ENCODE measurements around the gene FAM81B. TPM values are rescaled to one million over a fixed set of nuclear protein-coding genes. Genes with fewer than 3 reads are reported as not detected.
"Not testable (repeated sequence)": the region's sequence is repeated elsewhere in the genome, so short reads cannot be mapped to it uniquely, and the experiment has no call there.

Gene FAM81B
- polyA plus RNA-seq, 1 donor, result 0.39 TPM

- no peaks in the 10 kb centered on the region for H3K27me3 ChIP-seq (ENCODE audit: control insufficient read depth, insufficient read depth, low read length)
- no peak overlapping the region for H3K4me3 ChIP-seq (ENCODE audit: low read length)
- WGBS (ENCODE audit: insufficient coverage, low lambda C conversion rate), result no CpG with 5 or more reads among the region's 3 CpGs
- no peaks in the 10 kb centered on the region for H3K9me3 ChIP-seq (ENCODE audit: control insufficient read depth, low read depth, low read length)
- no peak for DNase-seq
- no peaks in the 10 kb centered on the region for H3K4me1 ChIP-seq (ENCODE audit: control insufficient read depth, insufficient read depth, low read length)
- H3K27ac ChIP-seq (ENCODE audit: low read length), result no peak overlapping the region
- no peaks in the 10 kb centered on the region for H3K36me3 ChIP-seq (ENCODE audit: control insufficient read depth, insufficient read depth, low read length)
Observed at GRCh38 chr5:95369782-95370181, 21.4 kb upstream of the FAM81B start.

- Histone ChIP-seq H3K9me3 (ENCODE audit: control insufficient read depth, low read depth, low read length) (no peaks in the 10 kb centered on the region), H3K4me3 (ENCODE audit: low read length) (no peak overlapping the region), H3K27me3 (ENCODE audit: control insufficient read depth, insufficient read depth, low read length) (no peaks in the 10 kb centered on the region), H3K27ac (ENCODE audit: low read length) (no peak overlapping the region), H3K4me1 (ENCODE audit: control insufficient read depth, insufficient read depth, low read length) (no peaks in the 10 kb centered on the region), H3K36me3 (ENCODE audit: control insufficient read depth, insufficient read depth, low read length) (no peaks in the 10 kb centered on the region)
- 100% methylated on average over 2 of the region's 7 CpGs for WGBS (ENCODE audit: insufficient coverage, low lambda C conversion rate)
- DNase-seq, result no peak
Observed at GRCh38 chr5:95374061-95374460, 17.1 kb upstream of the FAM81B start.

GRCh38 chr5:95375591-95375990 lies 15.6 kb upstream of the FAM81B start:
- Histone ChIP-seq H3K27ac (ENCODE audit: low read length) (no peak overlapping the region), H3K4me1 (ENCODE audit: control insufficient read depth, insufficient read depth, low read length) (no peaks in the 10 kb centered on the region), H3K9me3 (ENCODE audit: control insufficient read depth, low read depth, low read length) (no peaks in the 10 kb centered on the region), H3K27me3 (ENCODE audit: control insufficient read depth, insufficient read depth, low read length) (no peaks in the 10 kb centered on the region), H3K36me3 (ENCODE audit: control insufficient read depth, insufficient read depth, low read length) (no peaks in the 10 kb centered on the region), H3K4me3 (ENCODE audit: low read length) (no peak overlapping the region)
- no CpG with 5 or more reads among the region's 4 CpGs for WGBS (ENCODE audit: insufficient coverage, low lambda C conversion rate)
- DNase-seq, result no peak

GRCh38 chr5:95379133-95379532 lies 12.0 kb upstream of the FAM81B start:
- no CpG with 5 or more reads among the region's 2 CpGs for WGBS (ENCODE audit: insufficient coverage, low lambda C conversion rate)
- Histone ChIP-seq H3K4me1 (ENCODE audit: control insufficient read depth, insufficient read depth, low read length) (no peaks in the 10 kb centered on the region), H3K27ac (ENCODE audit: low read length) (no peak overlapping the region), H3K27me3 (ENCODE audit: control insufficient read depth, insufficient read depth, low read length) (no peaks in the 10 kb centered on the region), H3K9me3 (ENCODE audit: control insufficient read depth, low read depth, low read length) (no peaks in the 10 kb centered on the region), H3K36me3 (ENCODE audit: control insufficient read depth, insufficient read depth, low read length) (no peaks in the 10 kb centered on the region), H3K4me3 (ENCODE audit: low read length) (no peak overlapping the region)
- no peak for DNase-seq

GRCh38 chr5:95380103-95380628 lies 11.0 kb upstream of the FAM81B start:
- 100% methylated on average over 1 of the region's 5 CpGs for WGBS (ENCODE audit: insufficient coverage, low lambda C conversion rate)
- H3K27me3 ChIP-seq (ENCODE audit: control insufficient read depth, insufficient read depth, low read length), result no peaks in the 10 kb centered on the region

GRCh38 chr5:95382801-95383200 lies 8.4 kb upstream of the FAM81B start:
- Histone ChIP-seq H3K4me1 (ENCODE audit: control insufficient read depth, insufficient read depth, low read length) (no peaks in the 10 kb centered on the region), H3K27me3 (ENCODE audit: control insufficient read depth, insufficient read depth, low read length) (no peaks in the 10 kb centered on the region), H3K9me3 (ENCODE audit: control insufficient read depth, low read depth, low read length) (no peaks in the 10 kb centered on the region), H3K4me3 (ENCODE audit: low read length) (no peak overlapping the region), H3K36me3 (ENCODE audit: control insufficient read depth, insufficient read depth, low read length) (no peaks in the 10 kb centered on the region), H3K27ac (ENCODE audit: low read length) (no peak overlapping the region)
- no peak for DNase-seq
- no CpG with 5 or more reads among the region's 4 CpGs for WGBS (ENCODE audit: insufficient coverage, low lambda C conversion rate)

More at GRCh38 chr5:95380103-95380628, 11.0 kb upstream of the FAM81B start:
- H3K4me1 ChIP-seq (ENCODE audit: control insufficient read depth, insufficient read depth, low read length), result no peaks in the 10 kb centered on the region
- H3K27ac ChIP-seq (ENCODE audit: low read length), result no peak overlapping the region
- no peaks in the 10 kb centered on the region for H3K36me3 ChIP-seq (ENCODE audit: control insufficient read depth, insufficient read depth, low read length)
- no peaks in the 10 kb centered on the region for H3K9me3 ChIP-seq (ENCODE audit: control insufficient read depth, low read depth, low read length)
- no peak for DNase-seq
- H3K4me3 ChIP-seq (ENCODE audit: low read length), result no peak overlapping the region

- no peaks in the 10 kb centered on the region for H3K9me3 ChIP-seq (ENCODE audit: control insufficient read depth, low read depth, low read length)
- DNase-seq, result no peak
- H3K36me3 ChIP-seq (ENCODE audit: control insufficient read depth, insufficient read depth, low read length), result no peaks in the 10 kb centered on the region
- no peak overlapping the region for H3K27ac ChIP-seq (ENCODE audit: low read length)
- H3K4me1 ChIP-seq (ENCODE audit: control insufficient read depth, insufficient read depth, low read length), result no peaks in the 10 kb centered on the region
- no peak overlapping the region for H3K4me3 ChIP-seq (ENCODE audit: low read length)
- WGBS (ENCODE audit: insufficient coverage, low lambda C conversion rate), result 88% methylated on average over 2 of the region's 5 CpGs
- no peaks in the 10 kb centered on the region for H3K27me3 ChIP-seq (ENCODE audit: control insufficient read depth, insufficient read depth, low read length)
Observed at GRCh38 chr5:95384485-95385213, 6.5 kb upstream of the FAM81B start.

GRCh38 chr5:95385334-95385733 lies 5.8 kb upstream of the FAM81B start:
- no peak for DNase-seq
- H3K4me3 ChIP-seq (ENCODE audit: low read length), result no peak overlapping the region
- no peaks in the 10 kb centered on the region for H3K9me3 ChIP-seq (ENCODE audit: control insufficient read depth, low read depth, low read length)
- H3K27ac ChIP-seq (ENCODE audit: low read length), result no peak overlapping the region
- H3K27me3 ChIP-seq (ENCODE audit: control insufficient read depth, insufficient read depth, low read length), result no peaks in the 10 kb centered on the region
- WGBS (ENCODE audit: insufficient coverage, low lambda C conversion rate), result no CpG with 5 or more reads among the region's 1 CpG
- no peaks in the 10 kb centered on the region for H3K36me3 ChIP-seq (ENCODE audit: control insufficient read depth, insufficient read depth, low read length)
- H3K4me1 ChIP-seq (ENCODE audit: control insufficient read depth, insufficient read depth, low read length), result no peaks in the 10 kb centered on the region

- not testable (repeated sequence) for H3K9me3 ChIP-seq (ENCODE audit: control insufficient read depth, low read depth, low read length); H3K36me3 ChIP-seq (ENCODE audit: control insufficient read depth, insufficient read depth, low read length); H3K27me3 ChIP-seq (ENCODE audit: control insufficient read depth, insufficient read depth, low read length); H3K27ac ChIP-seq (ENCODE audit: low read length); H3K4me3 ChIP-seq (ENCODE audit: low read length); DNase-seq; H3K4me1 ChIP-seq (ENCODE audit: control insufficient read depth, insufficient read depth, low read length)
- WGBS (ENCODE audit: insufficient coverage, low lambda C conversion rate), result no CpG with 5 or more reads among the region's 3 CpGs
Observed at GRCh38 chr5:95391965-95392364, 799 bp downstream of the FAM81B start.

- H3K27me3 ChIP-seq (ENCODE audit: control insufficient read depth, insufficient read depth, low read length), result no peaks in the 10 kb centered on the region
- WGBS (ENCODE audit: insufficient coverage, low lambda C conversion rate), result no CpG with 5 or more reads among the region's 1 CpG
- H3K9me3 ChIP-seq (ENCODE audit: control insufficient read depth, low read depth, low read length), result no peaks in the 10 kb centered on the region
- peak; percentile 47 to 65 for DNase-seq
- H3K4me1 ChIP-seq (ENCODE audit: control insufficient read depth, insufficient read depth, low read length), result no peaks in the 10 kb centered on the region
- H3K27ac ChIP-seq (ENCODE audit: low read length), result no peak overlapping the region
- H3K4me3 ChIP-seq (ENCODE audit: low read length), result no peak overlapping the region
- H3K36me3 ChIP-seq (ENCODE audit: control insufficient read depth, insufficient read depth, low read length), result no peaks in the 10 kb centered on the region
Observed at GRCh38 chr5:95392593-95393182, 1.5 kb downstream of the FAM81B start.

All from large intestine (tissue), 3 donors.